CD4-positive, alpha-beta T cell (primary cell): ENCODE results near the gene TMEM54. TPM values are rescaled to one million over a fixed set of nuclear protein-coding genes. Genes with fewer than 3 reads are reported as not detected.

Experiments used
- ATAC-seq: fragments of 200-7000 bp; cut with Tn5 transposase; one replicate; pipeline ENCODE4 v1.10.0; 2022; ENCODE audit warnings: mild to moderate bottlenecking; ENCODE audit not compliant: poor library complexity
- CTCF ChIA-PET: fragments of 350-600 bp; sonication (Branson Sonifier 250); formaldehyde crosslinking; loops from one replicate; lab custom pipeline; 2021; ENCODE audit warnings: antibody characterized with exemption, inconsistent platforms; lab: Charles Lee
- POLR2A ChIA-PET: fragments of 350-600 bp; sonication (Branson Sonifier 250); formaldehyde crosslinking; loops from one replicate; lab custom pipeline; 2021; ENCODE audit warnings: antibody characterized with exemption, inconsistent platforms; lab: Charles Lee
- DNase-seq, 14 experiments: peaks; one replicate each; pipeline ENCODE4 v3.0.0-alpha.2; 2013 to 2020; ENCODE audit warnings: mixed read lengths in 2 of 14
- H3K27ac ChIP-seq, 2 donors: one replicate each; pipeline versions ENCODE4 v1.5.1 to v1.7.0; 2013; ENCODE audit warnings: low read length in 2 of 2, low read depth in 1 of 2, mild to moderate bottlenecking in 1 of 2
- H3K27me3 ChIP-seq, 2 experiments: 1 replicate in 1 of 2; 2 replicates in 1 of 2; pipeline versions ENCODE4 v1.6.1 to v1.7.0; 2013; ENCODE audit warnings: low read length in 2 of 2, control low read depth in 1 of 2, mild to moderate bottlenecking in 1 of 2, moderate library complexity in 1 of 2; ENCODE audit not compliant: insufficient read depth in 2 of 2, control insufficient read depth in 1 of 2
- H3K36me3 ChIP-seq: one replicate; pipeline ENCODE4 v1.6.1; 2013; ENCODE audit warnings: low read length, control low read depth; ENCODE audit not compliant: insufficient read depth
- H3K4me1 ChIP-seq: one replicate; pipeline ENCODE4 v1.6.1; 2013; ENCODE audit warnings: low read length, control low read depth; ENCODE audit not compliant: insufficient read depth
- H3K4me3 ChIP-seq: one replicate; pipeline ENCODE4 v1.5.1; 2013; ENCODE audit warnings: mild to moderate bottlenecking, low read length, moderate library complexity
- H3K9me3 ChIP-seq, 2 experiments: 1 replicate in 1 of 2; 2 replicates in 1 of 2; pipeline versions ENCODE4 v1.6.1 to v1.7.0; 2013; ENCODE audit warnings: low read length in 2 of 2, mild to moderate bottlenecking in 2 of 2, control low read depth in 1 of 2, moderate library complexity in 1 of 2; ENCODE audit not compliant: control insufficient read depth in 1 of 2, insufficient read depth in 1 of 2
- H3K27ac Mint-ChIP-seq: one replicate; pipeline ENCODE4 v1.8.0; 2020; ENCODE audit warnings: mixed read lengths
- H3K27me3 Mint-ChIP-seq: one replicate; pipeline ENCODE4 v1.8.0; 2021; ENCODE audit warnings: mixed read lengths
- H3K36me3 Mint-ChIP-seq: one replicate; pipeline ENCODE4 v1.8.0; 2021; ENCODE audit warnings: low read depth, mixed read lengths
- H3K4me1 Mint-ChIP-seq: one replicate; pipeline ENCODE4 v1.8.0; 2021; ENCODE audit warnings: low read depth, mixed read lengths
- H3K4me3 Mint-ChIP-seq: one replicate; pipeline ENCODE4 v1.8.0; 2020; ENCODE audit warnings: mild to moderate bottlenecking, mixed read lengths
- H3K9me3 Mint-ChIP-seq: one replicate; pipeline ENCODE4 v1.8.0; 2020; ENCODE audit warnings: mixed read lengths
- intact Hi-C, 2 experiments: fragments of 100-400 bp; cut with DNase I in 1 of 2; cut with micrococcal nuclease in 1 of 2; formaldehyde crosslinking; loops; one replicate each; pipeline versions ENCODE4 v1.15.1 to v1.9.0; 2023 to 2025; cut with DNase I, micrococcal nuclease
- total RNA-seq, 174 experiments: library from RNA in 2 of 174; stranded (reverse) in 2 of 174; gene quantifications; one replicate each; pipeline ENCODE4 v1.2.3 and lab custom pipeline; 2021 to 2026
- TF ChIP-seq, protein P1 (sequence below): fragments of 200-600 bp; IDR thresholded peaks from one replicate; pipeline ENCODE4 v1.8.0; 2022; ENCODE audit warnings: antibody characterized with exemption, mild to moderate bottlenecking

TMEM54 gene
- total RNA-seq, 2 experiments from 2014 or later = not detected

DNA sequence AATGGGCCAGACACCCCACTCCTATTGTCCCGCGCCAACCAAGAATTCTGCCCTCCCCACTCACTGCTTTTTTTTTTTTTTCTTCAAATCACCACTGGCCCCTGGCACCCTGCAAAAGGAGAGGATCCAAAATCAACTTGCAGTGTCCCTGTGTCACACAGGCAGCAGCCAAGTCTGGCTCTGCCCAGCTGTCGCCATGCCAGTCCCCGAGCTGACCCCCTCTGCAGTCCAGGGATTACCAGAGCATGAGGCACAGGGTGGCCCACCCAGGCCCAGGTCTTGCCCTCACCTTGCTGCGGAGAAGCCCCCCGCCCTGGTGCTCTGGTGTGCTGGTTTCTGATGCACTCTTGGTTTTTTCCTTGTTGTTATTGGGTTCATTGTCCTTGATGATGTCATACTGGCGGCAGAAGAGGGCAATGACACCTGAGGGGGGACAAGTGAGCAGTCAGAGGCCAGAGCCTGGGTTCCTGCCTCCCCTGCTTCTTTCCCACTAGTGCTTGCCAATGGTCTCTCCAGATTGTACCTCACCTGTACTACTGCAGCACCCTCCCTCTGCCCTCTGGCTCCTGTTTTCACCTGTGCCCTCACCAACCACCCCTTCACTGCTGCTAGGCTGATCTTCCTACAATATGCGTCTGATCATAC lies 36.7 kb downstream of the TMEM54 start:
- TF ChIP-seq, protein P1, sequence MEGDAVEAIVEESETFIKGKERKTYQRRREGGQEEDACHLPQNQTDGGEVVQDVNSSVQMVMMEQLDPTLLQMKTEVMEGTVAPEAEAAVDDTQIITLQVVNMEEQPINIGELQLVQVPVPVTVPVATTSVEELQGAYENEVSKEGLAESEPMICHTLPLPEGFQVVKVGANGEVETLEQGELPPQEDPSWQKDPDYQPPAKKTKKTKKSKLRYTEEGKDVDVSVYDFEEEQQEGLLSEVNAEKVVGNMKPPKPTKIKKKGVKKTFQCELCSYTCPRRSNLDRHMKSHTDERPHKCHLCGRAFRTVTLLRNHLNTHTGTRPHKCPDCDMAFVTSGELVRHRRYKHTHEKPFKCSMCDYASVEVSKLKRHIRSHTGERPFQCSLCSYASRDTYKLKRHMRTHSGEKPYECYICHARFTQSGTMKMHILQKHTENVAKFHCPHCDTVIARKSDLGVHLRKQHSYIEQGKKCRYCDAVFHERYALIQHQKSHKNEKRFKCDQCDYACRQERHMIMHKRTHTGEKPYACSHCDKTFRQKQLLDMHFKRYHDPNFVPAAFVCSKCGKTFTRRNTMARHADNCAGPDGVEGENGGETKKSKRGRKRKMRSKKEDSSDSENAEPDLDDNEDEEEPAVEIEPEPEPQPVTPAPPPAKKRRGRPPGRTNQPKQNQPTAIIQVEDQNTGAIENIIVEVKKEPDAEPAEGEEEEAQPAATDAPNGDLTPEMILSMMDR = no peak
- ChIA-PET CTCF (no interaction called here), POLR2A (no interaction called here)
- Histone ChIP-seq H3K4me3 (no peak overlapping the region), H3K36me3 (peaks cover 14% of the 10 kb centered on the region), H3K9me3 (no peaks in the 10 kb centered on the region), H3K4me1 (no peaks in the 10 kb centered on the region), H3K27me3 (peaks cover 0 to 3% of the 10 kb centered on the region in 2 experiments), H3K27ac (no peak overlapping the region)
- ATAC-seq (no peak), DNase-seq (no peak)
- H3K4me1 Mint-ChIP-seq = peaks cover under 1% of the 10 kb centered on the region
- no peaks in the 10 kb centered on the region for H3K9me3 Mint-ChIP-seq
- no peak overlapping the region for H3K4me3 Mint-ChIP-seq
- no peak overlapping the region for H3K27ac Mint-ChIP-seq
- intact Hi-C loops = no loop called here
- peaks cover 12% of the 10 kb centered on the region for H3K27me3 Mint-ChIP-seq
- H3K36me3 Mint-ChIP-seq = peaks cover 33% of the 10 kb centered on the region

DNA sequence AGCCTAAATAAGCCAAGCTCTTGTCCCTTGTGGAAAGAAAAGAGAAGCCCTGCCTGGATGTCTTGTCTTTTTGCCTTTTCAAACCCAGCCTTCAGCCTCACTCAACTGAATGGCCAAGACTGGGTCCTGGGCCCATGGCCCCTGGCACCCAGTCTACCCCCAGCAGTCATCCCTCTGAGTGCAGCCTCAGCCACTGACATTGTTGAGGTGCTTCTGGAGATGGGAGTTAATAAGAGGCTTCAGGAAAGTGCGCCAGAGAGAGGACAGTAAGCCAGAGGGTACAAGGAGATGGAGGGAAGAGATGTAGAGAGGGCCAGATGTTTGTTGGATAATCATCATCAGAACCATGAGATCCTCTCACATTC lies 37.3 kb downstream of the TMEM54 start:
- ATAC-seq (no peak), DNase-seq (no peak)
- CTCF ChIA-PET = no interaction called here
- Histone ChIP-seq H3K36me3 (peaks cover 19% of the 10 kb centered on the region), H3K4me3 (no peak overlapping the region), H3K27ac (no peak overlapping the region), H3K9me3 (no peaks in the 10 kb centered on the region), H3K4me1 (no peaks in the 10 kb centered on the region), H3K27me3 (no peaks in the 10 kb centered on the region)
- Mint-ChIP-seq H3K4me1 (no peaks in the 10 kb centered on the region), H3K9me3 (no peaks in the 10 kb centered on the region), H3K27ac (no peak overlapping the region), H3K36me3 (peaks cover 37% of the 10 kb centered on the region), H3K27me3 (peaks cover 6% of the 10 kb centered on the region), H3K4me3 (no peak overlapping the region)
- TF ChIP-seq, protein P1 = no peak
- POLR2A ChIA-PET = no interaction called here
- intact Hi-C loops = no loop called here

DNA sequence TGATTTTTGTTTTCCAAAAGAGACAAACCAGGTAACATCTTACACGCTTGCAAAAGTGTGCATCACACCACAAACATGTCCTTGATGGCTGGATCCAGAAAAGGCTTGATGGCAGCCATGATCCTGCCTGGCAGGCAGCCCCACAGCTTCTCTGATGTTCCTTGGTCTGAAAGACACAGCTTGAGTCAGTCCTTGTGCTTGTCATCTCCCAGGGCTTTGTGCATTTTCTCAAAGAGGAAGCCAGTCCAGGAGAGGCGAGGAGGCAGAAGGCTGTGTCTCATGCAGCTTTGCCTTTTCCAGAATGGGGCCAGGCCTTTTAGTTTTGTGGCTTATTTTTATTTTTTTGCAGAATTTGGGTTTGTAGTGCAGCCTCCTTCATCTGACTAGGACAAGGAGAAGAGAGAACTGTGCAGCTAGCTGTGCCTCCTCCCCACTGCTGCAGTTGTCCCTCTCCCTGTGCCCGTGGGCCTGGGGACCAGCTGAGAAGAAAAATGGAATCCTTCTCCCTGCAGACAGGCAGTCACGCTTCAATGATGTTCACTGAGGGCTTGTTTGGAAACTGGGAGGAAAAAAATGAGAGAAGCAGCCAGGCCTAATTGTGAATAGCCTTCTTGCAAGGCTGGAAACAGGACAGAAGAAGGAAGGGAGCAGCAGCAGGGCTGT lies 37.8 kb downstream of the TMEM54 start:
- no peak overlapping the region for H3K4me3 Mint-ChIP-seq
- peaks cover 42% of the 10 kb centered on the region for H3K36me3 Mint-ChIP-seq
- H3K9me3 Mint-ChIP-seq = no peaks in the 10 kb centered on the region
- intact Hi-C loops = no loop called here
- no peaks in the 10 kb centered on the region for H3K9me3 ChIP-seq
- H3K36me3 ChIP-seq = peaks cover 19% of the 10 kb centered on the region
- H3K27me3 Mint-ChIP-seq = peaks cover under 1% of the 10 kb centered on the region
- ChIA-PET CTCF (interaction anchor here (1.2 kb wide), 1 partner anchor 13 kb away, joined by 4 read pairs; no protein-coding TSS in a partner anchor), POLR2A (no interaction called here)
- no peak overlapping the region for H3K27ac Mint-ChIP-seq
- H3K4me1 Mint-ChIP-seq = no peaks in the 10 kb centered on the region
- no peaks in the 10 kb centered on the region for H3K4me1 ChIP-seq
- no peaks in the 10 kb centered on the region for H3K27me3 ChIP-seq
- TF ChIP-seq, protein P1 = no peak
- DNase-seq (no peak), ATAC-seq (no peak)
- H3K4me3 ChIP-seq = no peak overlapping the region
- H3K27ac ChIP-seq = no peak overlapping the region
